Coronary artery (tissue), 2 donors: ENCODE measurements around the gene CISD3.
"Not testable (repeated sequence)": the region's sequence is repeated elsewhere in the genome, so short reads cannot be mapped to it uniquely, and the experiment has no call there.

Source experiments
- DNase-seq: peaks from one replicate; pipeline ENCODE4 v3.0.0-alpha.2; 2017; ENCODE audit warnings: low spot score
- H3K27ac ChIP-seq, 2 donors: fragments of 200-600 bp; sonication (generic); one replicate each; pipeline ENCODE4 v1.5.1; 2016 to 2019
- H3K4me3 ChIP-seq: fragments of 200-600 bp; sonication (generic); 2 replicates; pipeline ENCODE4 v1.5.1; 2016; ENCODE audit warnings: mild to moderate bottlenecking, moderate library complexity
- TF ChIP-seq, protein P1 (sequence below): fragments of 200-600 bp; sonication (generic); IDR thresholded peaks from one replicate; pipeline ENCODE4 v1.5.1; 2019; ENCODE audit warnings: antibody characterized with exemption

Gene CISD3

GRCh38 chr17:38721802-38722201 lies 8.3 kb upstream of the CISD3 start:
- peak overlapping the region in 1 of 2 donors; percentile 1 for H3K27ac ChIP-seq
- no peak overlapping the region for H3K4me3 ChIP-seq
- DNase-seq: no peak
- TF ChIP-seq, protein P1, sequence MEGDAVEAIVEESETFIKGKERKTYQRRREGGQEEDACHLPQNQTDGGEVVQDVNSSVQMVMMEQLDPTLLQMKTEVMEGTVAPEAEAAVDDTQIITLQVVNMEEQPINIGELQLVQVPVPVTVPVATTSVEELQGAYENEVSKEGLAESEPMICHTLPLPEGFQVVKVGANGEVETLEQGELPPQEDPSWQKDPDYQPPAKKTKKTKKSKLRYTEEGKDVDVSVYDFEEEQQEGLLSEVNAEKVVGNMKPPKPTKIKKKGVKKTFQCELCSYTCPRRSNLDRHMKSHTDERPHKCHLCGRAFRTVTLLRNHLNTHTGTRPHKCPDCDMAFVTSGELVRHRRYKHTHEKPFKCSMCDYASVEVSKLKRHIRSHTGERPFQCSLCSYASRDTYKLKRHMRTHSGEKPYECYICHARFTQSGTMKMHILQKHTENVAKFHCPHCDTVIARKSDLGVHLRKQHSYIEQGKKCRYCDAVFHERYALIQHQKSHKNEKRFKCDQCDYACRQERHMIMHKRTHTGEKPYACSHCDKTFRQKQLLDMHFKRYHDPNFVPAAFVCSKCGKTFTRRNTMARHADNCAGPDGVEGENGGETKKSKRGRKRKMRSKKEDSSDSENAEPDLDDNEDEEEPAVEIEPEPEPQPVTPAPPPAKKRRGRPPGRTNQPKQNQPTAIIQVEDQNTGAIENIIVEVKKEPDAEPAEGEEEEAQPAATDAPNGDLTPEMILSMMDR: no peak

GRCh38 chr17:38724337-38724988 lies 5.7 kb upstream of the CISD3 start:
- Histone ChIP-seq H3K4me3 (no peak overlapping the region), H3K27ac (peak overlapping the region in 1 of 2 donors; percentile 37)
- no peak for DNase-seq
- TF ChIP-seq, protein P1: no peak

DNA sequence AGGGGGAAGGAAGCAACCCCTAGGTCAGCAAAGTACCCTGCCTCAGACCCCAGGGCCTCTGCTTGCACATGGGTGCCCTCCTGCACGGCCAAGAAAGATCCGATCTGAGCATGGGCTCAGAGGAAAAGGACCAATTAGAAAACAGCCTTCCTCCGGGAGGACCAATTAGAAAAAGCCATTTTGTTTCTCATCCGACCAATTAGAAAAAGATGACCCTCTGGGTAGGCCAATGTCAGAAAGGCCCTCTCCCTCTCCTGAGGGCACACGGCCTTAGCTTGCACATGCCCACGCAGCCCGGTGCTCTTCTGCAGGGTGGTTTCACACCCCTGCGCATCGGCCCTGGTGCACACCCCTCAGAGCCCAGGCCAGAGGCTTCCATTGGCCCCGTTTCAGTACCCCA lies 5.1 kb upstream of the CISD3 start:
- TF ChIP-seq, protein P1: no peak
- Histone ChIP-seq H3K27ac (peak overlapping the region in 1 of 2 donors; percentile 37), H3K4me3 (no peak overlapping the region)
- no peak for DNase-seq

DNA sequence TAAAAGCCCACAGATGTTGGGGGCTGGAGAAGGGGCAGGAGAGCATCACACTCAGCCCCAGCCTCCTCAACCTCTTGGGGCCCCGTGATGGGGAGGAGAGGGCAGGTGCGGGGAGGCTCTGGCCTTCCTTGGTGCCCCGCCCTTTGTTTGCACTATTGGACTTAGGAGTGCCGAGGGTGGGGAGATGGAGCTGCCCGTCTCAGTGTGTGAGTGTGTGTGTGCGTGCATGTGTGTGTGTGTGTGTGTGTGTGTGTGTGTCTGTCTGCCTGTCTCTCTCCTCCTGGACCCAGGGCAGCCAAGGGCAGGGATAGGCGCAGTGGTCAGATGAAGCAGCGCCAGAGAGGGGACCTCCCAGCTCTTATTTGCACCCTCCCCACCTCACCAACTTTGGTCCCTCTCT lies 4.0 kb upstream of the CISD3 start:
- DNase-seq, H3K27ac ChIP-seq: not testable (repeated sequence)

DNA sequence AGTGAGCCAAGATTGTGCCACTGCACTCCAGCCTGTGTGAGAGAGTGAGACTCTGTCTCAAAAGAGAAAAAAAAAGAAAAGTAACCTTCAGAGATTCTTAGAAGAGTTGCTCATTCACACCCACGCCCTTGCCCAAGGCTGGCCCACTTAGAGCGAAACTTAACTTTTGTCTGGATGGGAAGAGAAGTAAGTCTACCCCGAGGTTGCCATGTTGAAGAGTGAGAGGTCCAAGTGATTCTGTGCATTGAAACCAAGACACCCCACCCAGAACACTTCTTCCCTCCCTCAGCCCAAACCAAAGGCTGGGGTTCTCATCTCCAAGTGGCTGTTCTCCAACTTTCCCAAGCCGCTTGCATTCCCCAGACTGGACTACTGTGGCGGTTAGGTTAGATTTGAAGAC lies 2.4 kb upstream of the CISD3 start:
- DNase-seq: no peak
- no peak overlapping the region for H3K4me3 ChIP-seq
- TF ChIP-seq, protein P1: no peak
- H3K27ac ChIP-seq: peak overlapping the region in 1 of 2 donors; percentile 4

More for the DNA sequence above, 4.0 kb upstream of the CISD3 start:
- H3K4me3 ChIP-seq: not testable (repeated sequence)

- no peak for DNase-seq
- TF ChIP-seq, protein P1: no peak
- H3K27ac ChIP-seq: peak overlapping the region in 1 of 2 donors; percentile 4
- H3K4me3 ChIP-seq: no peak overlapping the region
Measured at GRCh38 chr17:38728290-38728831, 1.8 kb upstream of the CISD3 start.

DNA sequence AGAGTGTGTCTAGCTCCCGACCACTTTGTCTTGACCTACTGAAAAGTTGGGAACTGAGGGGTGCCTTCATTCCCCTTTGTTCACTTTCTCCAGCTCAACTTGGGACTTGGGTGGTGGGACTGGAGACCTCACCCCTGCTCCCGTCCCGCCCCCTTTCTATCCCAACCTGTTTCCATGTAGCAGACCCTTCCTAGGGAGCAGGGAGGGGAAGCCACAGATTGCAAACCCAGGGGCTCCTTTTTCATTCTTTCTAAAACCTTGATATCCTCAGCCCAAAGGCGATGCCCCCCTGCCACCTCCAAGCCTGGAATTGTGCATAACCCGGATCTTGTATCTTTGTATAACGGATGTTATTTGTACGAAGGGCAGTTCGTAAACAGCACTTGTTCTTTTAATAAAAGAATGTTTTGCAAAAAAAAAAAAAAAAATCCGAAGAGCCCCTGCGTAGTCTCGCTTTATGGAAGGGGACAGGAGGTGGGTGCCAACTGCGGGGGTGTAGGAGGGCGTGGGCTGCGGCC lies 714 bp upstream of the CISD3 start:
- Histone ChIP-seq H3K4me3 (peak overlapping the region; percentile 85), H3K27ac (peak overlapping the region; percentile 85 to 91)
- DNase-seq: no peak
- TF ChIP-seq, protein P1: no peak
